H9 (cell line): ENCODE results near the gene KANSL1. TPM values are rescaled to one million over a fixed set of nuclear protein-coding genes. Genes with fewer than 3 reads are reported as not detected.

Experiments
- DNase-seq: peaks from one replicate; pipeline ENCODE4 v3.0.0-alpha.2; 2017
- H2AFZ ChIP-seq: one replicate; pipeline ENCODE4 v1.6.1; 2013; ENCODE audit warnings: mild to moderate bottlenecking, low read length, control low read depth, moderate library complexity
- H2AK5ac ChIP-seq: 2 replicates; pipeline ENCODE4 v1.6.1; 2013; ENCODE audit warnings: low read length, control low read depth, mixed read lengths; ENCODE audit not compliant: insufficient read length
- H2BK120ac ChIP-seq: one replicate; pipeline ENCODE4 v1.6.1; 2013; ENCODE audit warnings: low read depth, mild to moderate bottlenecking, low read length, control low read depth, inconsistent platforms; ENCODE audit not compliant: poor library complexity, severe bottlenecking
- H2BK12ac ChIP-seq: 2 replicates; pipeline ENCODE4 v1.6.1; 2013; ENCODE audit warnings: low read length, control low read depth, mixed read lengths, low read depth; ENCODE audit not compliant: insufficient read length
- H2BK15ac ChIP-seq: 2 replicates; pipeline ENCODE4 v1.6.1; 2013; ENCODE audit warnings: low read depth, low read length, control low read depth
- H2BK20ac ChIP-seq: one replicate; pipeline ENCODE4 v1.6.1; 2013; ENCODE audit warnings: low read depth, mild to moderate bottlenecking, low read length, control low read depth, inconsistent platforms; ENCODE audit not compliant: poor library complexity, severe bottlenecking
- H2BK5ac ChIP-seq: 2 replicates; pipeline ENCODE4 v1.6.1; 2013; ENCODE audit warnings: low read length, control low read depth, mixed read lengths; ENCODE audit not compliant: insufficient read length
- H3K14ac ChIP-seq: 2 replicates; pipeline ENCODE4 v1.6.1; 2013; ENCODE audit warnings: low read length, control low read depth; ENCODE audit not compliant: insufficient read depth
- H3K18ac ChIP-seq: 2 replicates; pipeline ENCODE4 v1.6.1; 2013; ENCODE audit warnings: low read depth, mild to moderate bottlenecking, mixed read lengths, low read length, control low read depth; ENCODE audit not compliant: insufficient read length
- H3K23ac ChIP-seq: 2 replicates; pipeline ENCODE4 v1.6.1; 2013; ENCODE audit warnings: low read length, control low read depth, mixed read lengths, low read depth; ENCODE audit not compliant: insufficient read length
- H3K23me2 ChIP-seq: 2 replicates; pipeline ENCODE4 v1.6.1; 2013; ENCODE audit warnings: low read depth, mild to moderate bottlenecking, mixed read lengths, low read length, control low read depth; ENCODE audit not compliant: insufficient read length, poor library complexity, severe bottlenecking
- H3K27ac ChIP-seq: 2 replicates; pipeline ENCODE4 v1.5.1; 2013; ENCODE audit warnings: low read length, control low read depth, mixed read lengths, low read depth; ENCODE audit not compliant: insufficient read length
- H3K27me3 ChIP-seq: 2 replicates; pipeline ENCODE4 v1.6.1; 2013; ENCODE audit warnings: low read length, control low read depth, inconsistent platforms; ENCODE audit not compliant: insufficient read depth
- H3K4ac ChIP-seq: 2 replicates; pipeline ENCODE4 v1.6.1; 2013; ENCODE audit warnings: low read depth, mild to moderate bottlenecking, control low read depth, inconsistent platforms, low read length, moderate library complexity
- H3K4me1 ChIP-seq: 2 replicates; pipeline ENCODE4 v1.6.1; 2013; ENCODE audit warnings: low read length, control low read depth, inconsistent platforms; ENCODE audit not compliant: insufficient read depth
- H3K4me2 ChIP-seq: 2 replicates; pipeline ENCODE4 v1.6.1; 2013; ENCODE audit warnings: low read length, control low read depth, mixed read lengths; ENCODE audit not compliant: insufficient read length, insufficient read depth
- H3K56ac ChIP-seq: 2 replicates; pipeline ENCODE4 v1.6.1; 2013; ENCODE audit warnings: low read depth, mild to moderate bottlenecking, mixed read lengths, low read length, control low read depth; ENCODE audit not compliant: insufficient read length
- H3K79me1 ChIP-seq: 2 replicates; pipeline ENCODE4 v1.6.1; 2013; ENCODE audit warnings: low read depth, mild to moderate bottlenecking, moderate library complexity, low read length, control low read depth, inconsistent platforms; ENCODE audit not compliant: insufficient read depth, poor library complexity, severe bottlenecking
- H3K79me2 ChIP-seq: 2 replicates; pipeline ENCODE4 v1.6.1; 2013; ENCODE audit warnings: low read length, control low read depth, inconsistent platforms; ENCODE audit not compliant: insufficient read depth
- H3K9ac ChIP-seq: 2 replicates; pipeline ENCODE4 v1.6.1; 2013; ENCODE audit warnings: low read length, control low read depth, mixed read lengths; ENCODE audit not compliant: insufficient read length; ENCODE audit errors: extremely low read depth
- H3K9me3 ChIP-seq: one replicate; pipeline ENCODE4 v1.6.1; 2013; ENCODE audit warnings: low read depth, low read length, inconsistent platforms; ENCODE audit not compliant: control insufficient read depth
- H3T11ph ChIP-seq: one replicate; pipeline ENCODE4 v1.6.1; 2013; ENCODE audit warnings: mild to moderate bottlenecking, low read length, control low read depth, inconsistent platforms
- H4K20me1 ChIP-seq: one replicate; pipeline ENCODE4 v1.6.1; 2013; ENCODE audit not compliant: control insufficient read depth, insufficient read length, insufficient read depth
- H4K5ac ChIP-seq: 2 replicates; pipeline ENCODE4 v1.6.1; 2013; ENCODE audit warnings: low read depth, mild to moderate bottlenecking, mixed read lengths, low read length, control low read depth; ENCODE audit not compliant: insufficient read length
- H4K8ac ChIP-seq: replicated peaks from 2 replicates; pipeline ENCODE4 v1.6.1; 2013; ENCODE audit warnings: low read length, control low read depth, mixed read lengths, low read depth; ENCODE audit not compliant: insufficient read length
- H4K91ac ChIP-seq: 2 replicates; pipeline ENCODE4 v1.6.1; 2013; ENCODE audit warnings: low read depth, mild to moderate bottlenecking, moderate library complexity, mixed read lengths, low read length, control low read depth; ENCODE audit not compliant: insufficient read length
- H3K27ac Mint-ChIP-seq, 3 experiments: 2 replicates in 2 of 3; 3 replicates in 1 of 3; pipeline ENCODE4 v1.8.0; 2020 to 2021; ENCODE audit warnings: mixed read lengths in 3 of 3, mild to moderate bottlenecking in 1 of 3, moderate library complexity in 1 of 3
- H3K27me3 Mint-ChIP-seq: 2 replicates; pipeline ENCODE4 v1.8.0; 2021; ENCODE audit warnings: low read depth, mild to moderate bottlenecking, moderate library complexity, mixed read lengths
- H3K36me3 Mint-ChIP-seq, 3 experiments: 2 replicates in 2 of 3; 3 replicates in 1 of 3; pipeline ENCODE4 v1.8.0; 2020 to 2021; ENCODE audit warnings: low read depth in 3 of 3, mixed read lengths in 3 of 3; ENCODE audit not compliant: insufficient read depth in 1 of 3
- H3K4me1 Mint-ChIP-seq, 2 experiments: 2 replicates each; pipeline ENCODE4 v1.8.0; 2020; ENCODE audit warnings: mixed read lengths in 2 of 2
- H3K4me3 Mint-ChIP-seq, 2 experiments: 2 replicates in 1 of 2; 3 replicates in 1 of 2; pipeline ENCODE4 v1.8.0; 2020 to 2021; ENCODE audit warnings: mild to moderate bottlenecking in 2 of 2, mixed read lengths in 2 of 2, moderate library complexity in 1 of 2
- H3K9me3 Mint-ChIP-seq, 2 experiments: 2 replicates in 1 of 2; 3 replicates in 1 of 2; pipeline ENCODE4 v1.8.0; 2020; ENCODE audit warnings: mild to moderate bottlenecking in 2 of 2, mixed read lengths in 2 of 2, moderate library complexity in 1 of 2
- WGBS: extraction: QIAGEN DNeasy Blood & Tissue Kit; methylation state at CpG from one replicate; pipeline ENCODE4 v1.1.7; 2013; ENCODE audit warnings: missing lambda C conversion rate, low lambda C conversion rate, mixed read lengths; ENCODE audit not compliant: insufficient read length; ENCODE audit errors: extremely low coverage; 5-methylcytosine and 5-hydroxymethylcytosine counted together
- total RNA-seq: library from RNA; stranded (reverse); gene quantifications from 2 replicates; pipeline ENCODE4 v1.2.1, GENCODE V29; 2021
- TF ChIP-seq, protein P1 (sequence below): fragments of 200-600 bp; sonication (generic); conservative IDR thresholded peaks from 3 replicates; pipeline ENCODE4 v1.8.0; 2021; ENCODE audit warnings: antibody characterized with exemption, mild to moderate bottlenecking

The KANSL1 gene
- total RNA-seq, 1 experiment from 2014 or later, result 114 TPM

DNA sequence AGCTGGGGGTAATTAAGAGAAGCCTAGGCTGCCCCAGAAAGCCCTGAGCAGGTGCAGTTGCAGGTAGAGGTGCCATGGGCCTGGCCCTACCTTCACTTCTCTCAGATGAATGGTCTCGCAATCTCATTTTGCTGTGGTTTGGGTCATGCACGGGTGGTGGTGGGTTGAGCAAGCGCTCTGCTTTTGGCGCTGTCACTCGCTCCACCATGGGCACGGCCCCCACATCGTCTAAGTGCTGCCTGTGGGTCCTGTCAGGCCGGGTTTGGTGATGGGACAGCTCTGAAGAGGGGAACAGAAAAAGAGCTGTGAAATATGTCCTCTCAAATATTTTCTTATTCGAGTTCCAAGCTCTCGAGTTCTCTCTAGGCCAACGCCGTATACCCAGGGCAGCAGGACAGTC, 154.3 kb downstream of the KANSL1 start:
- no peak overlapping the region for H2BK5ac ChIP-seq
- no peaks in the 10 kb centered on the region for H3K4me1 ChIP-seq
- H3K18ac ChIP-seq, result no peak overlapping the region
- H3K4me2 ChIP-seq, result no peak overlapping the region
- peaks cover under 1% of the 10 kb centered on the region in 2 experiments; a peak in 2 of 4 replicates for H3K4me1 Mint-ChIP-seq
- H2BK12ac ChIP-seq, result no peak overlapping the region
- no peaks in the 10 kb centered on the region for H4K20me1 ChIP-seq
- peaks cover 2% of the 10 kb centered on the region; the same call in 1 of the 2 replicates for H3K27me3 Mint-ChIP-seq
- H2AFZ ChIP-seq, result no peak overlapping the region
- no peak overlapping the region for H3K4me3 Mint-ChIP-seq
- H3K4ac ChIP-seq, result no peak overlapping the region
- H3K79me1 ChIP-seq, result no peaks in the 10 kb centered on the region
- no peak overlapping the region for H4K8ac ChIP-seq
- H3K9me3 ChIP-seq, result no peaks in the 10 kb centered on the region
- no peak overlapping the region for H3K27ac Mint-ChIP-seq
- TF ChIP-seq, protein P1, sequence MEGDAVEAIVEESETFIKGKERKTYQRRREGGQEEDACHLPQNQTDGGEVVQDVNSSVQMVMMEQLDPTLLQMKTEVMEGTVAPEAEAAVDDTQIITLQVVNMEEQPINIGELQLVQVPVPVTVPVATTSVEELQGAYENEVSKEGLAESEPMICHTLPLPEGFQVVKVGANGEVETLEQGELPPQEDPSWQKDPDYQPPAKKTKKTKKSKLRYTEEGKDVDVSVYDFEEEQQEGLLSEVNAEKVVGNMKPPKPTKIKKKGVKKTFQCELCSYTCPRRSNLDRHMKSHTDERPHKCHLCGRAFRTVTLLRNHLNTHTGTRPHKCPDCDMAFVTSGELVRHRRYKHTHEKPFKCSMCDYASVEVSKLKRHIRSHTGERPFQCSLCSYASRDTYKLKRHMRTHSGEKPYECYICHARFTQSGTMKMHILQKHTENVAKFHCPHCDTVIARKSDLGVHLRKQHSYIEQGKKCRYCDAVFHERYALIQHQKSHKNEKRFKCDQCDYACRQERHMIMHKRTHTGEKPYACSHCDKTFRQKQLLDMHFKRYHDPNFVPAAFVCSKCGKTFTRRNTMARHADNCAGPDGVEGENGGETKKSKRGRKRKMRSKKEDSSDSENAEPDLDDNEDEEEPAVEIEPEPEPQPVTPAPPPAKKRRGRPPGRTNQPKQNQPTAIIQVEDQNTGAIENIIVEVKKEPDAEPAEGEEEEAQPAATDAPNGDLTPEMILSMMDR, result no peak
- H3K9ac ChIP-seq, result no peak overlapping the region
- no peaks in the 10 kb centered on the region for H3K9me3 Mint-ChIP-seq
- no peak overlapping the region for H3T11ph ChIP-seq
- H2BK20ac ChIP-seq, result no peak overlapping the region
- H3K23ac ChIP-seq, result no peak overlapping the region
- no peaks in the 10 kb centered on the region for H3K27me3 ChIP-seq
- no peaks in the 10 kb centered on the region for H3K23me2 ChIP-seq
- H2AK5ac ChIP-seq, result no peak overlapping the region
- no CpG with 5 or more reads among the region's 12 CpGs for WGBS
- H2BK15ac ChIP-seq, result no peak overlapping the region
- no peak overlapping the region for H4K5ac ChIP-seq
- H3K27ac ChIP-seq, result no peak overlapping the region
- H3K56ac ChIP-seq, result no peak overlapping the region
- no peak overlapping the region for H2BK120ac ChIP-seq
- H3K14ac ChIP-seq, result no peak overlapping the region
- DNase-seq, result no peak
- H4K91ac ChIP-seq, result no peak overlapping the region
- no peaks in the 10 kb centered on the region for H3K79me2 ChIP-seq
- peaks cover 41 to 93% (median 91%) of the 10 kb centered on the region in 3 experiments for H3K36me3 Mint-ChIP-seq
